ENCODE results near the gene UCK2.

UCK2 gene

DNA sequence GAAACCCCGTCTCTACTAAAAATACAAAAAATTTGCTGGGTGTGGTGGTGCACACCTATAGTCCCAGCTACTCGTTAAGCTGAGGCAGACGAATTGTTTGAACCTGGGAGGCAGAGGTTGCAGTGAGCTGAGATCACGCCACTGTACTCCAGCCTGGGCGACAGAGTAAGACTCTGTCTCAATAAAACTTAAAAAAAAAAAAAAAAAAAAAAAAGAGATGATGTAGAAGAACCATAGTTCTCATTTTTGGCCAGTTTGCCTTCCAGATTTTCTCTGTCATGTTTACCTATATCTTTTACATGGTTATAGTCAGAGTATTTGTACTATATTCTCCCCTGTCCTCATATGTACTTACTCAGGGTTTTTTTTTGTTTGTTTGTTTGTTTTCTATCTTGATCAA is 53.6 kb downstream of the UCK2 start:
- no peak for DNase-seq (ENCODE audit: low read depth)

DNA sequence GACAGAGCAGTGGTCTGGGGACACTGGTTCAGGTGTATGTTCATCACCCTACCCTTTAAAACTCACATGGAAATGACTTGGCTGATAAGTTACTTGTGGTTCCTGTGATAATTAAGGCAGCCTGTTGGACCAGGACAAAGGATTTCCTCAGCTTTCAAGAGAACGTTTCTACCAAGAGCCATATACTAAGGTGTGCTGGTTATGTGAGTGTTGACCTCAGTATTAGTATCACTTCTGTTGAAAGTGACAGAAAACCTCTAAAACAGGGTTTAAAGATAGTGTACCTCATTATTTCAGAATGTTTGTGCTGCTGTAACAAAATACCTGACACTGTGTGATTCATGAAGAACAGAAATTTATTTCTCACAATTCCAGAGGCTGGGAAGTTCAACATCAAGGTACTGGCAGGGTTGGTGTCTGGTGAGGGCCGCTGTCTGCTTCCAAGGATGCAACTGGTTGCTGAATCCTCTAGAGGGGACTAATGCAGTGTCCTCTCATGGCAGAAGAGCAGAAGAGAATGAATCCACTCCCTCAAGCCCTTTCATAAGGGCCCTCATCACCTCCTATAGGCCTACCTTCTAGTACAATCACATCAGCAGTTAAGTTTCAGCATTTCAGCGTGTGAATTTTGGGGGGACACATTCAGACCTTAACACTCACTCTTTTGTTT is 54.9 kb downstream of the UCK2 start:
- no peak for DNase-seq (ENCODE audit: low read depth)

DNA sequence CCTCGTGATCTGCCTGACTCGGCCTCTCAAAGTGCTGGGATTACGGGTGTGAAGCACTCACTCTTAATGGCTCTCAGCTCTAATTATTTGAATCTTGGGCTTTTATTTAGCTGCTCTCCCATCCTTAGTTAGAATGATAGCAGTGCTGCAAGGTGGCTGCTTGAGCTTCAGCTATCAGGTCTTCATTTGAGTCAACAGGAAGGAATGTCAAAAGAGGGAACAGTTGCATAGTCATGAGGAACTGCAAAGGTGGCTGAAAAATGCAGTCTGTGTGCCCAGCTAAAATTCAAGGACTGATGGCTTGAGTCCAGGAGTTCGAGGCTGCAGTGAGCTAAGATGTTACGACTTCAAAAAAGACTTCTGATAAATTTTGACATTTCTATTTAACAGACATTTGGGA is 55.6 kb downstream of the UCK2 start:
- no peak for DNase-seq (ENCODE audit: low read depth)

DNA sequence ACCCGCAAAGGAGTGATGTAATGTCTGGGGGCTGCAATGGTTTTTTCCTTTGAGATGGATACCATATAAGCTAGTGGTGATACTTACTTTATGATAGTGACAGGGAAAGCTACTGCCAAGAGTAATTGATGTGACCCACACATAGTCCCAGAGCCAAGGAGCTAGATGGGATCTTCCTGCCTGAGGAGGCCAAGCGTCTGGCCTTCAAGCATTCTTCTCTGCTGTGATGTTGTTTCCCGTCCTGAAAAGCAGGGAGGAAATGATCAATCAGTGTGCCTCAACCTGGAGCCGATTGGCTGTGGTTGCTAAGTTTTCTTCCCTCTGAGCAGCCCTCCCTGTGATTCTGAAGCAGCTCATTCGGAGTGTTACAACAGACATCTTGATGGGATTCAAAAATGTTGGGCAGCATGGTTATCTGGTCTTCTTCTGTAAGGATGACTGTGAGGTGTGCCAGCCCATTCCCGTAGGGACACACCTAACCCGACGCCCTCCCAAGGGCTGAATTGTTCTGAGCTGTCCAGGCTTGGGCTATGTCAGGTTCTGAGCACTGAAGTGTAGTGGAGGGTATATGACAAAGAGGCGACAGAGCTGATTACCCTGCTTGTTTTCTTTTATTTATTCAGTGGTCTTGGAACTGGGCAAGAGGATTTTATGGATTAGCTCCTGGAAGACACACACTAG is 56.7 kb downstream of the UCK2 start:
- DNase-seq (ENCODE audit: low read depth), result no peak

DNA sequence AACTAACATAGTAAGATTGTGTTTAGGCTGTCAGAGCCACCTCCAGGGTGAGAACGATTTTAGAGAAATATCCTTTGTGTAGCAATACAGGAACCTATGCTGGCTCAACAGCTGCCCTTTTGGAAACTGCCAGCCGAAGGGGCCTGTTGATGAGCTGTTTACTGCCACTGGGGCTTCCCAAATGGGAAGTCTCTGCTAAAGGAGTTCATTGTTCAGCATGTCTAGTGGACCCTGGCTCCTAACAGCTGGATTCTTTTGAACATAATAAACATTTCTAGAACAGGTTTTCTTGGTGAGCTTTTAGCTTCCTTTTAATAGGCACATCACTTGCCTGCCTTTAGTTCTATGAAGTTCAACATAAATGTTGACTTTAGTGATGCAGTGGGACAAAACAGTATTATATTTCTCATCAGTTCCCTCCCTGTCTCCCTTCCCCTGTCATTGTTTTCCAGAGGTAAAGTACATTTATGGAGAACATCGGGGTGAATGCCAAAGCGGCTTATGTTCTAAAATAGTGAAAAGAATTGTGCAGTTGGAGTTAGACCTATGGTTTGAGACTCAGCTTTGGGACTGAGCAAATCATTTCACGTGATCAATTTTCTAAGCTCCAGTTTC is 57.4 kb downstream of the UCK2 start:
- DNase-seq (ENCODE audit: low read depth), result no peak

DNA sequence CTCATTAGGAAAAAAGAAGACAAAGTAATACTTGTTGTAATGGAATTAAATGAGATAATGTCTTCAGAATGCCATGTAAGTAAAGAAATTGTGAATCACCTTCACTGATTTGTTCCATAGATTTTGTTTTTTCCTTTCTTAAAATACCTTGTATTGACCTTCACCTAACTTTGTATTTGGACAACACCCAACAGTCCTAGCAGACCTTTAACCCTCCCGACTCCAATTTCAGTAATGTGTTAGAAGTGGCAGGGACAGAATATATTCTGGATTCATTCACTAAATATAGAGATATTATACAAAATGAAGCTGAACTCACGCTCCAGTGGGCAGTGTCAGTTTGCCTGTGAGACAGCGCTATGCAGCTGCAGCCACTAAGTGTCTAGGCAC is 57.9 kb downstream of the UCK2 start:
- no peak for DNase-seq (ENCODE audit: low read depth)

DNA sequence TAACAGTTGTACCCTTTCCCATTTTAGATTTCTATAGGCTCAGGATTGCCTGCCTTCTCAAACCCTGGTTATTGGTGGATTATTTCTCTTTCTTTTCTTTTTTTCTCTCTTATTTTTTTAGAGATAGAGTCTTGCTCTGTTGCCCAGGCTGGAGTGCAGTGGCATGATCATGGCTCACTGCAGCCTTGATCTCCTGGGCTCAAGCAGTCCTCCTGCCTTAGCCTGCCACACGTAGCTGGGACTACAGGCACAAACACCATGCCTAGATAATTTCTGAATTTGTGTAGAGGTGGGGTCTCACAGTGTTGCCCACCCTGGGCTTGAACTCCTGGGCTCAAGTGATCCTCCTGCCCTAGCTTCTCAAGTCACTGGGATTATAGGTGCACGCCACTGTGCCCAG is 58.8 kb downstream of the UCK2 start:
- DNase-seq (ENCODE audit: low read depth), result no peak

DNA sequence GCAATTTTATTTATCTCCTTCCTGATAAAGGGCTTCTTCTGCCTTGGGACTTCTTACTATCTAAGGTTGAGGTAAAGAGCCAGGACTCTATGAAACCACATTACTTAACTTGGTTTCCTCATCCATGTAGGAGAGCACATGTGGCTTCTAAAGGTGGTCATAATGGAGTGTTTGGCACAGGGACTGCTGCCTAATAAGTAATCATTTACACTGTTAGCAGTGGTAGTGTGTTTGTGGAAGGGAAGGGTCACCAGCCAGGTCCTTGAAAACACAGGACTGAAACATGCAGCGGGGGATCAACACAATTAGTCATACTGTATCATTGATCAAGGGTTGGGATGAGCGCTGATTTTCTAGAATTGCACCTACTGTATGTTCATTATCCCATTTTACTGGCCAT is 59.6 kb downstream of the UCK2 start:
- no peak for DNase-seq (ENCODE audit: low read depth)

DNA sequence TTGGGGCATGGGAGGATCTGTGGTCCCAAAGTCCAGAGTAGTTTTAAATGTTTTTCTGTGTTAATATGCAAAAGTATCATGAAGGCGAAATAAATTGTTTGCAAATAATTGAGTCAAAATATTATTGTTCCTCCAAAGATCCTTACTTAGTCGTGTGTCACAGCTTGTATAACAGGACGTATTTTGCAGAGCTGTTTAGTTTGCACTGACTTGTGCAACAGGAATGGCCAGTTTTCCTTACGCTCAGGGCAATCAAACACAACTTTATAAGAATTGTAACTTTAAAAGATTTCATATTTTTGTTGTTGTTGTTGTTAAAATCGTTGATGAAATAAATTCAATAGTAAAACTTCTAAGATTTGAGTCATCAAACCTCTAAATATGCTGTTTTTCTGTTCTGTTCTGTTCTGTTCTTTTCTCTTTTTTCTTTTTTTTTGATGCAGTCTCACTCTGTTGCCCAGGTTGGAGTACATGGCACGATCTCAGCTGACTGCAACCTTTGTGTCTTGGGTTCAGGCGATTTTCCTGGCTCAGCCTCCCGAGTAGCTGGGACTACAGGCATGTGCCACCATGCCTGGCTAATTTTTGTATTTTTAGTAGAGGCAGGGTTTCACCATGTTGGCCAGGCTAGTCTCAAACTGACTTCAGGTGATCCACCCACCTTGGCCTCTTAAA is 60.6 kb downstream of the UCK2 start:
- no peak for DNase-seq (ENCODE audit: low read depth)

DNA sequence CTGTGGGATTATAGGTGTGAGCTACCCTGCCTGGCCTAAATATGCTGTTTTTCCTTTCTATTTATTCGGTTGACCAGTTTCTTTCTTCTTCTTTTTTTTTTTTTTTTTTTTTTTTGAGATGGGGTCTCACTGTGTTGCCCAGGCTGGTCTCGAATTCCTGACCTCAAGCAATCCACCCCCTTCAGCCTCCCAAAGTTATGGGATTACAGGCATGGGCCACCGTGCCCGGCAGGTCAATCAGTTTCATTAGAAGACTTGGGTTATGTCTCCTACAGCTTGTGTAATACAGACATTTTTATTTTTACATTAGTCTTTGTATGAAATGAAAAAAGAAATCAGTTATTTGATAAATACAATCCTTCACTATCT is 61.1 kb downstream of the UCK2 start:
- DNase-seq (ENCODE audit: low read depth), result no peak

DNA sequence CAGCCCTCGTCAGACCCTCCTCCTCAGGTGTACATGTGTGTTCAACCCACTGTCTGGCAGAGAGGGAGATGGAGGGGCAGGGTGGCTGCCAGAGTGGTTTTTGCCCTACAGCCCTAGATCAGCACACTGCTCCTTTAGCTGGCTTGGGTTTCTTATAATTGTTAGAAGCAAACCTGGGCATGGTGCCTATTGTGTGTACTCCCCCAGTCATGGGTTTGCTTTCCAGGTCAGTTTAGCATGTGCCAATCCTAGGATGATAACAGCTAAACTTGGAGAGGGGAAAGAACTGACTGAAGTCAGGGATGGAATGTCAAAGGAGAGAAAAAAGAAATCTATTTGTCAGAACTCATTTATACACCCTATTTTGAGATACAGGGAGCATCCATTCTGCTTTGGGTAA is 63.3 kb downstream of the UCK2 start:
- no peak for DNase-seq (ENCODE audit: low read depth)

DNA sequence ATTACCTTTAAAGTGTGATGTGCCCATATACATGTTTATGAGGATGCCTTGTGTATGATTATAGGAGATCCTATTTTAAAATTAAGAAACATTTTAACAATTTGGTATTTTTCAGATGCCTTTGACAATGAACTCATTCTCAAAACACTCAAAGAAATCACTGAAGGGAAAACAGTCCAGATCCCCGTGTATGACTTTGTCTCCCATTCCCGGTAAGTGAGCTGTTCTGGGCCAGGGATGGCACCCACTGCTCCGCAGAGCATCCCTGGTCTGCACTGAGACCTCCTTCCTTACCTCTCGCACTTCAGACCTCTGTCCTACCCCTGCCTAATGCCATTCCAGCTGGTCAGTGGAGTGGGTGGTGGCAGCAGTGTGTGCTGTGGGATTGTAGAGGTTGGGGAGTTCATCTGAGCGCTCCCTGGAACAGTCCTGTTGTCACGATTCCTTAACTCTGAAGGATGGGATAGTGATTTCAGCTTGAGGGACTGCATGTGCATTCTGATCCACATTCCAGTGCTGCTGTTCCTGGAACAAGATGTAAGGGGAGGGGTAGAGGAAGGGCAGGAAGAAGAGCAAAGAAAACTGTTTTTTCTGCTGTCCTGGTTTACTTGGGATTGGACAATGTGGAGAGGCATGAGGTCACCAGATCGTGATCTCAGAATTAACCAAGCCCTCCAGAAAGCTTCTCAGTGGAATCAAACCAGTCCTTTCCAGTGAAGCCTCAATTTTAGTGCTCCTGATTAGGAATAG is 63.9 kb downstream of the UCK2 start:
- DNase-seq (ENCODE audit: low read depth), result no peak

DNA sequence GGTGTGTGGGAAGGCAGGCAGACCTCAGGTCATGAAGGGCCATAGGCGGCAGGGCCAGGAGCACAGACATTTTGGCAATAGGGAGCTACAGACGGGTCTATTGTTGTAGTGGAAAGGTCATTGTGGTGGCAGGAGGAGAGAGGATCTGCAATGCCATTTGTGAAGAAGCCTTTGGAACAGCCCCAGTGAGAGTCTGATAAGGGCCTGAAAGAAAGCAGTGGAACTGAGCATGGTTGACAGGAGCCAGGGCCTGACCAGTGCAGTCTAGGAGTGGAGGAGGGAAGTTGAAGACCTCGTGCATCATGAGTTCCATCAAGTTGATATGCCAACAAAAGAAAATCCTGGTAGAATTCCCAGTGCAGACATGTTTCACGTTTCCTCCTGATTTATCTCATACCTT is 65.5 kb downstream of the UCK2 start:
- no peak for DNase-seq (ENCODE audit: low read depth)

DNA sequence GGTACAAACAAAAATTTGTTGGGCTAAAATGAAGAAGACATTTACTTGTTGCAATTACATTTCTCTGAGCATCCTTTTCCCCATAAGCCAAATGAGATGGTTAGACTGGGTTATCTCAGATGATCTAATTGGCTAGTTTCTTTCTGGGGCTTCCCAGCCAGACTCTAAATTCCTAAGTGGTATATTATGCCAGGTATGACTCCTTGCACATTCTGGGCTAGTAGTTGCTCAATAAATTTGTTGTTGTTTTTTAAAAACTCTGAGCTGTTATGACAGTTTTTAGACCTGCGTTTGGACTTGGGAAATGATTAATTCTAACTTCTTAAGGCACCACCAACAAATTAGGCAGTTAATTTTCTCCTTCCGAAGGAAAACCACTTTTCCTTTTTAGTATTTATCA is 66.1 kb downstream of the UCK2 start:
- DNase-seq (ENCODE audit: low read depth), result no peak

DNA sequence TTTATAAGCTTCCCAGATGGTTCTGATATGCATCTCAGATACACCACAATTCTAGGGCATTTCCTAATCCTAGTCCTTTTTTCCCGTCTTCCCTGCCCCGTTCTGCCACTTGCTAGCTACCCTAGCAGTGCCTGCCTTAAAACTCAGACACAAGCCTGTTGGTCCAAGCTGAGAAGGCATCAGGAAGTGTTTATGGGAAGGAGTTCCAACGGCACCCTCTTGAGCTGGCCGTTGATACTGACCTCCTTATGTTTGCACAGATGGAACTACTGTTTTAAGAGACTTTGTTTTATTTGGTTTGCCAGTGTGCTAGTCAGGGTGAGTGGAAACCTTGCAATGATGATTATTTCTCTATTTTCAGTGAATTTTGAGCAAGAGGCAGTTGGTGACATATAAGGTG is 67.2 kb downstream of the UCK2 start:
- no peak for DNase-seq (ENCODE audit: low read depth)

DNA sequence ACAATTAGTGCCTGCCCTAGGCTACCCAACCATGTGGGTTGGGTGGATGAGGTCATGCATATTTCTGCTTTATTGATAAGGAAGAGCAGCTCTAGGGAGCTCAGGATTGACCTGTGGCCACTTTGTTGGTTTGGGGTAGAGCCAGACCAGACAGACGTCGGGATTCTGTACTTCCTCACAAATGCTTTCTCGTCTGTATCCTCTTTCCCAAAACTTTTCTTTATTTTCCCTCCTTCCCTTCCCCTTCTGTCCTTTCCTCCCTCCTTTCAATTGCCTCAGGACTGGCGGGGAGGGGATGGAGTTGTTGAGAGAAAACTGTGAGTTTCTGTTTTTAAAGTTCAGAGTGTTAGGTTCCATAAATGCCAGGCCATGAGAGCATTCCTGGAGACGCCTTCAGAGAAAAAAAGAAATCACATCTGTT is 68.0 kb downstream of the UCK2 start:
- no peak for DNase-seq (ENCODE audit: low read depth)

DNA sequence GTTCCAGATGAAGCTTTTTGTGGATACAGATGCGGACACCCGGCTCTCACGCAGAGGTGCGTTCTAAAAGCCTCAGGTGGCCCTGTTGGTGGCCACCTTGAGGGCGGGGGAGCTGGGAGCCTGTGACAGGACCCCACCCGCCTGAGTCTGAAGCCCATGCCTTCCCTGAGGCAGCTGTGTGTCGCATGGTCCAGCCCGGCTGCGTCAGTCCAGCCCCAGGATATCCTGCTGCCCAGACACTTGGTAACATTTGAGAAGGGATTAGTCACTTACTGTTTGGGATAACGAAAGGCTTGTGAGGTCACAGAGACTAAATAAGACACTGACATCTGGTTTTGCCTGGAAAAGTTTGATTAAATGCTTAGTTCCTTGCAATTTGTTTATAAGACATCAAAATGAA is 68.9 kb downstream of the UCK2 start:
- DNase-seq (ENCODE audit: low read depth), result no peak

DNA sequence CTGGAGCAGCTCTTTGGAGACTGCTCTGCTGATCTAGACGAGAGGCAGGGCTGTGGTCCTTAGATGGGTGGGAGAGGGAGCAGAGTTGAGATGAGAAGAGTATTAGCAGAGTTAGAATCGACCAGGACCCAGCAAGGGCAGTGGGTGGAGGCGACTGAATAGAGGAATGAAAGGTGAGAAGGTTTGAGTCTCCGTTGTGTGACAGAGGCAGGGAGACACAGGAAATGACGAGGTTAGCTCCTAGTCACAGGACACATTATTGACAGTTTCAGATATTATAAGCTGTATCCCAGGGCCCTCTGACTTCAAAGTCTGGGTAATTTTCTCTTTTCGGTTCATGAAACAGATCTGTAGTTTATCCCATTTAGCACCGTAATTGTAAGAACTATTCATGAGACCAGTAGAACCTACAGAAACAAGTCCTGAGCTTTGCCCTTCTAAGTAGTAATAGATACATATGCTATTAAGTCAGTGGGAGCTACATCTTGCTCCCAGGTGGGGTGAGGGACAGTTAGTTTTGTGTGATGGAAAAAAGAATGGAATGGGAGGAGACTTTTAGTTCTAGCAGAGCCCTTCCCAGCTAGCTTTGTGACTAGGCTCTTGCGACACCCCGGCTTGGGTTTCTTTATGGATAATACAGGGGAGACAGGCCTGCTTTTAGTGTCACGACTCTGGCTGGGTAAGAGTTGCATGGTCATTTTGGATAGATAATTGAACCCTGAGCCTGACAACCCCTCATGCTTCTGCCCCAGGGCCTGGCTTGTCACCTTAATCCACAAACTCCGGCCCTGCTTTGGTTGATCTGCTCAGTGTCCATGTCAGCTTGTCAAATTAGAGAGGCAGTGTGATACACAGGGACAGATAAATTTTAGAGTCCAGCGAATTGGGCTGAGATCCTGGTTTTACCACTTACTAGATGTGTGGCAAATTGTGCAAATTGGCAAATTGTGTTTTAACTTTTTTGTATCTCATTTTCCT is 70.2 kb downstream of the UCK2 start:
- DNase-seq (ENCODE audit: low read depth), result no peak

DNA sequence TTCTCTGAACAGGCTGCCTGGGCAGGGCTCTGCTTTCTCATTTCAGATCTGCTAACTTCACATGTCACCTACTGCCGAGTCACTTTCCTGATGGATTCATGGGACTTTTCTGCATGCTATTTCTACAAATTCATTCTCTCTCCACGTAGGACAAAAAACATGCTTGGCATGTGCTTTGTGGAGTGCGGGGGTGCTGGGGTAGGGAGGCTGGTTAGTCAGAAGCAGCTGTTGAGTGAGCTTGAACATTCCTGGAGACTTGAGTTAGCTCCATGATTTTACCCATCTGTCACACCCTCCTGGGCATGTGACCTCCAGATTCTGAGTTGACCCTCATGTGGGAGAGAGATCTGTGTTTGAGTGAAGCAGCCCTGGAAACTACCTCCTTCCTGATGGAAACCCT is 71.4 kb downstream of the UCK2 start:
- DNase-seq (ENCODE audit: low read depth), result no peak

DNA sequence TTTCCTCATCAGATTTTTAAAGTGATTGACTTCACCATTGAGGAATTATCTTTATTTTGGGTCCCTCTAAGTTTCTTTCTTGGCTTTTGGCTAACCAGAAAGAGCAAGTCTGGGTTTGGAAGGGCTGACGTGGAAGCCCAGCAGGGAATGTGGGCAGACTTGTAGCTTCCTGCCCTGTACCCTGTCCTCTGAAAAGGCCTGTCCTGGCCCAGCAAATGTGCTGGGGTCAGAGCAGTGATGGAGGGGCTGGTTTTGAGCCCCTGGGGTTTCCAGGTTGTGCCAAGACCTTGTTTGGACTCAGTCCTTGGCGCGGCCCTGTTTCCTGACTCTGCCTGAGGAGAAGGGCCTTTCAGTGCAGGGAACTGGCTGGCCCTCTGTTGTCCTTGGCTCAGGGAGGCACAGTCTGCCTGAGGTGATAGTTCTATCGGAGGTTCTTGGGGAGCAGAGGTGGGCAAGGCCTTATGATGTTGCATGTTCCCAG is 72.1 kb downstream of the UCK2 start:
- DNase-seq (ENCODE audit: low read depth), result no peak

Data from stimulated activated CD8-positive, alpha-beta memory T cell treated with anti-CD3 and anti-CD28 coated beads, Interleukin-7, amount 100 ng/mL, for 24 hours (primary cell).